PC-9 (cell line): ENCODE data around the gene SEC62. TPM values are rescaled to one million over a fixed set of nuclear protein-coding genes. Genes with fewer than 3 reads are reported as not detected.

ENCODE experiments used
- BruUV-seq: library from RNA; stranded (reverse); fragments of 400-500 nt; replicated peaks from 2 replicates; lab custom pipeline; 2021; lab: Mats Ljungman, UMichigan
- CTCF ChIA-PET: fragments of 300-600 bp; sonication (Branson Sonifier 250); formaldehyde crosslinking; loops from one replicate; lab custom pipeline; 2022; ENCODE audit warnings: antibody characterized with exemption; lab: Charles Lee
- POLR2A ChIA-PET: fragments of 300-600 bp; sonication (Branson Sonifier 250); formaldehyde crosslinking; loops from one replicate; lab custom pipeline; 2022; ENCODE audit warnings: antibody characterized with exemption; ENCODE audit not compliant: unreplicated experiment; lab: Charles Lee
- DNase-seq, 2 experiments: peaks; one replicate each; pipeline versions ENCODE4 v3.0.0 to v3.0.0-alpha.2; 2015 to 2022; ENCODE audit warnings: mixed read lengths in 1 of 2
- H2AFZ ChIP-seq: fragments of 200-600 bp; sonication (generic); 2 replicates; pipeline ENCODE4 v1.8.1; 2017; ENCODE audit warnings: antibody characterized with exemption
- H3F3A ChIP-seq: fragments of 200-600 bp; sonication (generic); 2 replicates; pipeline ENCODE4 v1.8.1; 2017; ENCODE audit warnings: antibody characterized with exemption, mild to moderate bottlenecking, low read depth; ENCODE audit not compliant: insufficient read depth
- H3K27ac ChIP-seq: fragments of 200-600 bp; sonication (generic); 2 replicates; pipeline ENCODE4 v1.6.1; 2016; ENCODE audit warnings: mixed run types
- H3K27me3 ChIP-seq: fragments of 200-600 bp; sonication (generic); 2 replicates; pipeline ENCODE4 v1.6.1; 2016; ENCODE audit warnings: low read depth, mixed run types; ENCODE audit not compliant: insufficient read depth
- H3K36me3 ChIP-seq: fragments of 200-600 bp; sonication (generic); 2 replicates; pipeline ENCODE4 v1.6.1; 2016; ENCODE audit warnings: low read depth, mixed run types
- H3K4me1 ChIP-seq: fragments of 200-600 bp; sonication (generic); replicated peaks from 2 replicates; pipeline ENCODE4 v1.6.1; 2016; ENCODE audit warnings: mixed run types; ENCODE audit not compliant: insufficient read depth
- H3K4me2 ChIP-seq: fragments of 200-600 bp; sonication (generic); 2 replicates; pipeline ENCODE4 v1.6.1; 2017; ENCODE audit warnings: mixed run types
- H3K4me3 ChIP-seq: fragments of 200-600 bp; sonication (generic); 2 replicates; pipeline ENCODE4 v1.6.1; 2016; ENCODE audit warnings: mixed run types
- H3K79me2 ChIP-seq: fragments of 200-600 bp; sonication (generic); 2 replicates; pipeline ENCODE4 v1.6.1; 2017; ENCODE audit warnings: low read depth, mixed run types
- H3K9me2 ChIP-seq: fragments of 200-600 bp; sonication (generic); 2 replicates; pipeline ENCODE4 v1.8.1; 2017; ENCODE audit warnings: mild to moderate bottlenecking; ENCODE audit not compliant: insufficient read depth
- H3K9me3 ChIP-seq: fragments of 200-600 bp; sonication (generic); 2 replicates; pipeline ENCODE4 v1.8.1; 2016; ENCODE audit warnings: low read depth; ENCODE audit not compliant: insufficient read depth
- H4K20me1 ChIP-seq: fragments of 200-600 bp; sonication (generic); 2 replicates; pipeline ENCODE4 v1.8.1; 2017; ENCODE audit not compliant: insufficient read depth
- EZH2 ChIP-seq: fragments of 200-600 bp; sonication (generic); IDR thresholded peaks from 2 replicates; pipeline ENCODE4 v1.8.0; 2017; ENCODE audit warnings: antibody characterized with exemption, low read depth
- intact Hi-C: fragments of 100-400 bp; cut with micrococcal nuclease; formaldehyde crosslinking; loops from one replicate; pipeline ENCODE4 v1.10.0; 2022; ENCODE audit not compliant: unreplicated experiment
- total RNA-seq: library from RNA; stranded (reverse); gene quantifications from 2 replicates; pipeline ENCODE4 v1.2.3, GENCODE V29; 2021
- TF ChIP-seq, protein P1 (sequence below): fragments of 200-600 bp; sonication (generic); conservative IDR thresholded peaks from 2 replicates; pipeline ENCODE4 v1.6.1; 2017; ENCODE audit warnings: mixed run types, antibody characterized with exemption, mild to moderate bottlenecking, moderate library complexity

The SEC62 gene
- total RNA-seq, 1 experiment from 2014 or later, result 99.6 TPM

DNA sequence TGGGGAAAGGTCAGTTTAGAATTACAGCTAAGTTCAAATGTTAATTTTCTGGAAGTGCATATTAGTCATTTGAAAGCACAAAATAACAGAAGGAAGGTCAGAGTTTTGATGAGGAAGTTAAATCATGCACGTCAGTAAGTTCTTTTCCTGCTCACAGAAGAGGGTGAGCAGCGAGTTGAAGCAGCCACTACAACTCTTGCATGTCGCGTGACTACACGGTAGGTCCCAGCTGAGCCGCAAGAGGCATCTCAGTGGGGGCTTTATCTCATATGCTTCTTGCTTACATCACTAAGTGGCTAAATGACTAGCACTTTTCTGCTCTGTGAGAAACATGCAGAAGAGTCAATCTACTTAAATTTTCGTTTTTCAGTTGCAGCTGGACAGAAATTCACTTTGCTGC, 21.3 kb upstream of the SEC62 start:
- no peak for DNase-seq
- Histone ChIP-seq H3F3A (no peaks in the 10 kb centered on the region), H3K27ac (no peak overlapping the region), H4K20me1 (no peaks in the 10 kb centered on the region), H3K9me3 (no peaks in the 10 kb centered on the region), H3K27me3 (no peaks in the 10 kb centered on the region), H3K36me3 (no peaks in the 10 kb centered on the region), H3K9me2 (no peaks in the 10 kb centered on the region), H2AFZ (no peak overlapping the region), H3K4me2 (no peak overlapping the region), H3K4me3 (no peak overlapping the region), H3K79me2 (no peaks in the 10 kb centered on the region), H3K4me1 (no peaks in the 10 kb centered on the region)
- ChIA-PET CTCF (no interaction called here), POLR2A (no interaction called here)
- intact Hi-C loops, result no loop called here
- TF ChIP-seq, protein P1, sequence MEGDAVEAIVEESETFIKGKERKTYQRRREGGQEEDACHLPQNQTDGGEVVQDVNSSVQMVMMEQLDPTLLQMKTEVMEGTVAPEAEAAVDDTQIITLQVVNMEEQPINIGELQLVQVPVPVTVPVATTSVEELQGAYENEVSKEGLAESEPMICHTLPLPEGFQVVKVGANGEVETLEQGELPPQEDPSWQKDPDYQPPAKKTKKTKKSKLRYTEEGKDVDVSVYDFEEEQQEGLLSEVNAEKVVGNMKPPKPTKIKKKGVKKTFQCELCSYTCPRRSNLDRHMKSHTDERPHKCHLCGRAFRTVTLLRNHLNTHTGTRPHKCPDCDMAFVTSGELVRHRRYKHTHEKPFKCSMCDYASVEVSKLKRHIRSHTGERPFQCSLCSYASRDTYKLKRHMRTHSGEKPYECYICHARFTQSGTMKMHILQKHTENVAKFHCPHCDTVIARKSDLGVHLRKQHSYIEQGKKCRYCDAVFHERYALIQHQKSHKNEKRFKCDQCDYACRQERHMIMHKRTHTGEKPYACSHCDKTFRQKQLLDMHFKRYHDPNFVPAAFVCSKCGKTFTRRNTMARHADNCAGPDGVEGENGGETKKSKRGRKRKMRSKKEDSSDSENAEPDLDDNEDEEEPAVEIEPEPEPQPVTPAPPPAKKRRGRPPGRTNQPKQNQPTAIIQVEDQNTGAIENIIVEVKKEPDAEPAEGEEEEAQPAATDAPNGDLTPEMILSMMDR, result no peak
- no peak for TF ChIP-seq EZH2
- BruUV-seq, result no TSS peak

DNA sequence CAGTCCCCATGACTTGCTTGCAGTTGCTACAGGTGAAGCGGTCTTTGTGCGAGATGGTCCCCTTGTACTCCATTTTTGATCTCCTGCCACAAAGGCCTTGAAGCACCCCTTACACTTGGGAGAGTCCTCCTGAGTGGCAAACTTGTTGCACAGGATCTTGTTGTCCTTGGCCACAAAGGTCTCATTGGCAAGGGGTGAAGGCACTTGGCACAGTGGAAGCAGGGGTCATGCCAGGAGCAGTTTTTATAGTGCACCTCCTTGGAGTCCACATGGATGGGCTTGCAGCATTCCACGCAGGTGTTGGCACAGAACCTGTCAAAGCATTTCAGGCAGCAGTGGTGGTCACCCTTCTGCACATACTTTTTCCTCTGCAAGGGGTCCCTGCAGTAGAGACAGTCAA, 20.3 kb upstream of the SEC62 start:
- BruUV-seq, result no TSS peak
- no peaks in the 10 kb centered on the region for H3K9me2 ChIP-seq
- TF ChIP-seq EZH2, result no peak
- TF ChIP-seq, protein P1, result no peak
- no peaks in the 10 kb centered on the region for H3K9me3 ChIP-seq
- no peak overlapping the region for H3K4me2 ChIP-seq
- H3K27me3 ChIP-seq, result no peaks in the 10 kb centered on the region
- CTCF ChIA-PET, result interaction anchor here (0.6 kb wide), 1 partner anchor 40 kb away, joined by 3 read pairs; no protein-coding TSS in a partner anchor
- H3F3A ChIP-seq, result no peaks in the 10 kb centered on the region
- H3K4me3 ChIP-seq, result no peak overlapping the region
- no peaks in the 10 kb centered on the region for H3K4me1 ChIP-seq
- no peak for DNase-seq
- intact Hi-C loops, result no loop called here
- no peak overlapping the region for H3K27ac ChIP-seq
- H2AFZ ChIP-seq, result no peak overlapping the region
- no peaks in the 10 kb centered on the region for H4K20me1 ChIP-seq
- POLR2A ChIA-PET, result no interaction called here
- no peaks in the 10 kb centered on the region for H3K79me2 ChIP-seq
- H3K36me3 ChIP-seq, result no peaks in the 10 kb centered on the region

DNA sequence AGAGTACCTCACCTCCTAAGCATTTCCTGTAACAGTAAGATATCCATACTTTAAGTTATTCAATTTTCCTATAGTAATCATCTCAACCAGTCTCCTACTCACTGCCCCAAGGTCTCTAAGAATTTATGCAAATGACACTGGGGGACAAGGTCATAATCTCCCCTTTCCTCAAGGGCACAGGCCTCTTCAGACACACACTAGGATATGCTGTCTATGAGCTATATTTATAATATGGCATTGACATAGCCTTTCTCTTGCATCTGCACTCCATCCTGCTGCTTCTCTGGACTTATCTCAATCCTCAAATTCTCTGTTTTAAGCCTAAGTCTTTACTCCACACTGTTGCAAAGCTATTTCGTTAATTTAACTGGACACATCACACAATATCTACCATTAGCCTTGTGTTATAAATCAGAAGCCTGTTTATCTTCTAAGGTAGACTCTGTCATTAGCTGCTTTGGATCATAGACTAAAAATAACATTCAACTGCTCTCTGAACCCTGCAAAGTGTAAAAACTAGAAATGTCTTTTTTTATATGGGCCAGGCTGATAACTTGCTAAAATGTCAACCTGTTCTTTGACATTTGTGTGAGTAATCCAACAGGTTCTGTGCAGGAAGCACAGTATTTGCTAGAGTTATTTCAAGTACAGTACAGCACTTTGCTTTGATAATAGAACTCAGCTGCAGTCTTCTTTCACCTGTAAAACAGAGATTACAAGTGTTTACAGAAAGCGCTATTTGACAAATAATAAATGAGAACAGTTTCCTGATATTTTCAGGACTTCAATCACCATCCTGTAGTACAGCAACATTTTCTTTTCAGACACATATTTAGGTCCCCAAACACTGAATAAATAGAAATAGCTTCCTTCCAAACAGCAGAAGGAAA, 17.8 kb upstream of the SEC62 start:
- H3K4me1 ChIP-seq, result no peaks in the 10 kb centered on the region
- H3K79me2 ChIP-seq, result no peaks in the 10 kb centered on the region
- DNase-seq, result no peak
- POLR2A ChIA-PET, result no interaction called here
- no peaks in the 10 kb centered on the region for H3K36me3 ChIP-seq
- H3K27me3 ChIP-seq, result no peaks in the 10 kb centered on the region
- no TSS peak for BruUV-seq
- no peak overlapping the region for H3K27ac ChIP-seq
- H3K9me2 ChIP-seq, result no peaks in the 10 kb centered on the region
- H3K4me2 ChIP-seq, result no peak overlapping the region
- H2AFZ ChIP-seq, result no peak overlapping the region
- no peak overlapping the region for H3K4me3 ChIP-seq
- no peaks in the 10 kb centered on the region for H3F3A ChIP-seq
- intact Hi-C loops, result no loop called here
- TF ChIP-seq, protein P1, result no peak
- TF ChIP-seq EZH2, result no peak
- H4K20me1 ChIP-seq, result no peaks in the 10 kb centered on the region
- H3K9me3 ChIP-seq, result no peaks in the 10 kb centered on the region
- CTCF ChIA-PET, result no interaction called here
